Stimulated activated CD8-positive, alpha-beta memory T cell treated with anti-CD3 and anti-CD28 coated beads, Interleukin-12 subunit alpha, Interleukin-12 subunit beta, amount 100 ng/mL, for 24 hours (primary cell): ENCODE measurements around the gene EN2.

Experiments
- DNase-seq: peaks from one replicate; pipeline ENCODE4 v3.0.0-alpha.2; 2020; ENCODE audit errors: extremely low read depth

Gene EN2

DNA sequence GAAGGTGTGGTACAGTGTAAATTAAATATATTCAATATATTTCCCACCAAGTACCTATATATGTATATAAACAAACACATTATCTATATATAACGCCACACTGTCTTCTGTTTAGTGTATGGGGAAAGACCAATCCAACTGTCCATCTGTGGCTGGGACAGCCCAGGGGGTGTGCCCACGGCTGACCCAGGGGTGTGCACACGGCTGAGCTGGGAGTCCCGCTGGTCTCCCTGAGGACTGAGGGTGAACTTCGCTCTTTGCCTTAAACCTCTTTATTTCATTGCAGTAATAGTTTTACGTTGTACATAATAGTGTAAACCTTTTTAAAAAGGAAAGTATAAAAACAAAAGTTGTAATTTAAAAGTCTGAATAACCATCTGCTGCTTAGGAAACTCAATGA, 6.3 kb downstream of the EN2 start:
- DNase-seq: no peak

- no peak for DNase-seq
These were observed 7.2 kb downstream of the EN2 start for GRCh38 chr7:155464948-155465739.

DNA sequence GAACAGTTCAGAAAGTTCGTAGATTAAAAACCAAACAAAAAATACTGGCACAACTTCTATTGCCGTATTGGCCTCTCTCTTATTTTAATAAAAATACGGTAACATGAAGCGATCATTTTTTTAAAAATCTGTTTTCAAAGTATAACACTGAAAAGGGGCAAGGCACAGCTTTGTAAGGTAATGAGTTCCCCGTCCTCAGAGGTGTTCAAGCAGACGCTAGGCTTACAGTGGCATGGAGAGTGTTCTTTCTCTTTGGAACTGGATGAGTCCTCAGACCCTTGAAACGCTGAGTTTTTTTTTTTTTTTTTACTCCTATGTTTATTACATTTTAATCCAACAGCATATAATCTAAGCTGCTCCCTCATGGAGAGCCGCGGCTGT, 7.8 kb downstream of the EN2 start:
- DNase-seq: no peak

DNA sequence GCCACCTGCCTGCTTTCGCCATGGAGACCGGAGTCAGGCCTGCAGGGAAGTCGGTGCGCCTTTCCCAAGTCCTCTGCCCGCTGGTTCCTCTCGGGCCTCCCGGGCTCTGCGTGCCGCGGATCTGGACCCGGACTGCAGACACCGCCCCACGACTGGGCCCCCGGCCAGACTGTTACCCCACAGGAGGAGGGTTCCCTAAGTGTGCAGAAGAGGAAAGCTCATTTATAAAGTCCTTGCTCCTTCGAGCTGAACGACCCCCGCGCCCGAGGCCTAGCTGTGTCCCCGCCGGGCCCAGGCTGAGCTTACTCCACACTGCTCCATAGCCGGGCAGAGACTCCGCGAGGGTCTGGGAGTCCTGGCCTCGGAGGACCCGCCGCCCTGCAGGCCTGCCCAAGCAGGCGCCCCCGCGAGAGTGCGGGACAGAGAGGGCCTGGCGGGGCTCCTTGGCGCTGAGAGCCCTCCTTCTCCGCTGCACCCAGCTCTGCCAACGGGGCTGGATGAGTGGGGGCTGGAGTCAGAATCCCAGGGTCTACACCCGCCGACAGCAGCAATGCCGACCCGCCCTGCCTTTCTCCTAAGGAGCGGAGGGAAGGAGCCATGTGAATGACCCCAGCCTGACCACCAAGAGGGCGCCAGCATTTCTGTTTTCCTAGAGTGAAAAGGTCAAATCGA, 8.3 kb downstream of the EN2 start:
- no peak for DNase-seq

GRCh38 chr7:155466814-155467733, 9.1 kb downstream of the EN2 start:
- DNase-seq: no peak

DNA sequence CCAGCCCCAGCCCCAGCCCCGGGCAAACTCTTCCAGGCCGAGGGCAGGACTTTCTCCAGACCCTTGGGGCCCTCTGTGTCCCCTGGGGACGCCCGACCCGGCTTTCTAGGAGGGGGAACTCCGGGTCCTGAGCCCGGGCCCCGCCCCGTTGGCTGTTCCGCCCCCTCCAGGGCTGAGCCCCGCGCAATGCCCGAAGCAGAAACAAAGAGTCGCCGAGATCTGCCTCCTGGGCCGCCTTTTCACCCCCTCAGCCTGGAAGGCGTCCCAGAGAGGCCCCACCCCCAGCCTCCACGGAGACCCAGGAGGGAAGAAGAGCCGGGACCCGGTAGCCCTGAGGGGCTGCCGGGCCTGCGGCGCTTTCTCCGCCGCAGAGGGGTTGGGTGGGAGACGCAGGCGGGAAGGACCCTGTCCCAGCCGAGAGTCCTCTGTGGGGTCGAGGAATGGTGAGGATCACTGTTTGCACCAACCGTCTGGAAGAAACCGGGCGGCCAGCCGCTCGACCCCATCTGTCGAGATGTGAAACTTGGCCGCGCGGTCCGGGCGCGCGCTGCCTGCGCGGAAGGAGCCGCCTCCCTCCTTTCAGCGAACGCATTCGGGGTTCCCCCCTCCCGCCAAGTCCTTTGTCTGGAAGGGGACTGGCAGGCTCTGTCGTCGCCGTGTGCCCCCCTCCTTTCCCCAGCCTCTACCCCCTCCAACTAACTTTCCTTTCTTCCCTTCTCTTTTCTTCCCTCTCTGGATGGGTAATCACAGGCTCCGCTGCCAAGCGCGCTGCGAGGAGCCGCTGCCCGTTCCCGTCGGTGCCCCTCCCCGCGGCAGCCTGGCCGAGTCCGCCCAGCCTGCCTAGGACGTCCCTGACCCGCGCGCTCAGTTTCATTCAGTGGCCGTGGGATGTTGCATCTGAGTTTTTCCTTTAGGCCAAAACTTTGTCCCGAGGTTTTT, 10.2 kb downstream of the EN2 start:
- no peak for DNase-seq

- no peak for DNase-seq
These were observed 10.8 kb downstream of the EN2 start for GRCh38 chr7:155468785-155469148.

DNA sequence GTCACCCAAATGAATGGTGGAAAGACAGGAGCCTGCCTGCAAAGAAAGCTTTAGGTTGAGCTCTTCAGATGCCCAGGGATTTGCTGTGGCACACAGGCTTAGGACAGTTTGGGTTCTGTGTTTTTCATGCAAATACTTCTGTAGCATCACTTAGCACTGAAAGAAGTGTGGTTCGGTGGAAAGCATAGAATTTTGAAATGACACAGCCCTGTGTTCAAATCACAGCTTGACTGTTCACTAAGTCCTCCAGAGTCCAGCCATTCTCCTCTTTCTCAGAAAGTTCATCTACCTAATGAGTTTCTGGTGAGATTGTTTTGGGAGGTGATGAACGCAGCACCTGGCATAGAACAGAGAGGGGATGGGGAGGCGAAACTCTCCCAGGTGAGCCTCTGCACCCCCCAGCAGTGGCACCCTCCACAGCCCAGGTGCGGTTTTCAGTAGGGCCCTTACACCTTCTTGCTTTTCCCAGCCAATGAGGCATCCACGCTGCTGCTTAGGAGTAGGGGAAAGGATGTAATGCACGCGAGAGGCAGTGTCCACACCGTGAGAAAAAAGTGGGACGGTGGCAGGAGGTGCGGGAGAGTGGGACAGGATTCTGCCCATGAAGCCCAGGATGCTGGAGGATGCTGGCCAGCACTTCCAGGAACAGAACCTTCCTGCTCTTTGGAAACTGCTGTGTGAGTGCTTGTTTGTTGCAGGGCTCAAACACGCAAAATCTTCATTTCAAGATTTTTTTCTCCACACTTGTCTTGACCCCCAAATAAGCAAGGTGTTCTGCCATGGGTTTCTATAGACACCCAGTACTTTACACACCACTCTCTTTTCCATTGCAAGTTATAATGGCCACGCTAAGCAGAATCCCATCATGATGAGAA, 11.6 kb downstream of the EN2 start:
- no peak for DNase-seq

- no peak for DNase-seq
These were observed 12.2 kb downstream of the EN2 start for GRCh38 chr7:155470186-155470487.

GRCh38 chr7:155470686-155471638, 13.0 kb downstream of the EN2 start:
- DNase-seq: no peak

GRCh38 chr7:155471718-155472117, 13.8 kb downstream of the EN2 start:
- no peak for DNase-seq

GRCh38 chr7:155477476-155477875, 19.5 kb downstream of the EN2 start:
- no peak for DNase-seq

- DNase-seq: no peak
These were observed 23.8 kb downstream of the EN2 start for GRCh38 chr7:155481764-155482163.

GRCh38 chr7:155482511-155483183, 24.7 kb downstream of the EN2 start:
- DNase-seq: no peak

GRCh38 chr7:155483245-155483644, 25.3 kb downstream of the EN2 start:
- DNase-seq: no peak

DNA sequence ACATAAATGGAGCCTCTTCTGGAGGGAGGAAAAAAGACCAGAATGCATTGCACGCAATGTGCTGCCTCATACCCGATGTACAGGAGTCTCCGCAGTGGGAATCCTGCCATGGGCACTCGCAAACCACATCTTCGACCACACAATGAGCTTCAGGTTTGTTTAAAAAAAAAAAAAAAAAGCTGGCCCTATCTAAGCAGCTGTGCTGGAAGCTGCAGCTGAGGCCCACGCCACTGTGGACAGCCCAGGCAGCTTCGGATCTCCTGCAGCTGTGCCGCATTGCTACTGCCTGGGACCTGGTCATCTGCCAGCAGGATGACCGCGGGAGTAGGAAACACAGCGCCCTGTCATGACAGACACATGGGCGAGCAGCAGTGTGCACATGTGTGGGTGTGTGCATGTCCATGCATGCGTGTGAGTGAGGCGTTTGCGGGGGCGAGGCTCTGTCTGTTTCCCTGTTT, 26.0 kb downstream of the EN2 start:
- DNase-seq: no peak

- DNase-seq: no peak
These were observed 26.8 kb downstream of the EN2 start for GRCh38 chr7:155484483-155485399.
